HG03175 (cell line): ENCODE data around the gene FAM131A.

Experiments
- ATAC-seq: cut with Tn5 transposase; IDR thresholded peaks from one replicate; pipeline ENCODE4 v1.9.1; 2021; ENCODE audit warnings: mild to moderate bottlenecking, moderate library complexity; ENCODE audit not compliant: unreplicated experiment

The FAM131A gene

DNA sequence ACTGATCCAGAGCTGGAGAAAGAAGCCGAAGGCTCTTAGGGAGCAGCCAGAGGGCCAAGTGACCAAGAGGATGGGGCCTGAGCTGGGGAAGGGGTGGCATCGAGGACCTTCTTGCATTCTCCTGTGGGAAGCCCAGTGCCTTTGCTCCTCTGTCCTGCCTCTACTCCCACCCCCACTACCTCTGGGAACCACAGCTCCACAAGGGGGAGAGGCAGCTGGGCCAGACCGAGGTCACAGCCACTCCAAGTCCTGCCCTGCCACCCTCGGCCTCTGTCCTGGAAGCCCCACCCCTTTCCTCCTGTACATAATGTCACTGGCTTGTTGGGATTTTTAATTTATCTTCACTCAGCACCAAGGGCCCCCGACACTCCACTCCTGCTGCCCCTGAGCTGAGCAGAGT lies 52.0 kb downstream of the FAM131A start:
- no peak for ATAC-seq

DNA sequence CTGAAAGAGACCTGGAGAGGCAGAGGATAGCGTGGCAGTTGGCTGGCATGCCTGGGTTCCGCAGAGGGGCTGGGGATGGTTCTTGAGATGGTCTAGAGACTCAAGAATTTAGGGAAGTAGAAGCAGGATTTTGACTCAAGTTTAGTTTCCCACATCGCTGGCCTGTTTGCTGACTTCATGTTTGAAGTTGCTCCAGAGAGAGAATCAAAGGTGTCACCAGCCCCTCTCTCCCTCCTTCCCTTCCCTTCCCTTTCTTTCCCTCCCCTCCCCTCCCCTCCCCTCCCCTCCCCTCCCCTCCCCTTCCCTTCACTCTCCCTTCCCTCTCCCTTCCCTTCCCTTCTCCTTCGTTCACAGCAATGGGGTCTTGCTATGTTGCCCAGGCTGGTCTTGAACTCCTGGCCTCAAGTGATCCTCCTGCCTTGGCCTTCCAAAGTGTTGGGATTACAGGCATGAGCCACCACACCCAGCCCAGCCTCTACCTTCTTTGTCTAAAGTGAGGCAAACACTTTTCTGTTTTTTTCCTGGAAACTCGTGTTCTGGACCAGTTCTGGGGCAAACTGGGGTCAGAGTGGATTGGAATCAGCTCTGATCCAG lies 52.6 kb downstream of the FAM131A start:
- ATAC-seq: no peak

DNA sequence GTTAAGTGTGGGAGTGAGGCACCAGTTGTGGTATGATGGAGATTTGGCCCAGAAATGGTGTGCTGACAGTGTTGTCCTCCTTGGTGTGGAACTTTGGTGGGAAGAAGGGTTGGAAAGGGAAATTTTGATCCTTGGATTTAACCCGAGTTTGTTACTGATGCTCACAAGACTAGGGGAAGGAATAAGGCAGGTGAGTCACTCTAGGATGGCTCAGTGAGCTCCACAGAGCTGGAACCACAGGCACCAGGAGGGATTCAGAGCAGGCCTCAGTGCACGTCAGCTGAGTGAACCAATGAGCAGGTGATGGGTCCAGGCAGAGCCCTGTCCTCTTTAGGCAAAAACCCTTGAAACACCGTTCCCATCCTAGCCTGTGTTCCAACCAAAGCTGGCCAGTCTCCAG lies 53.9 kb downstream of the FAM131A start:
- no peak for ATAC-seq

DNA sequence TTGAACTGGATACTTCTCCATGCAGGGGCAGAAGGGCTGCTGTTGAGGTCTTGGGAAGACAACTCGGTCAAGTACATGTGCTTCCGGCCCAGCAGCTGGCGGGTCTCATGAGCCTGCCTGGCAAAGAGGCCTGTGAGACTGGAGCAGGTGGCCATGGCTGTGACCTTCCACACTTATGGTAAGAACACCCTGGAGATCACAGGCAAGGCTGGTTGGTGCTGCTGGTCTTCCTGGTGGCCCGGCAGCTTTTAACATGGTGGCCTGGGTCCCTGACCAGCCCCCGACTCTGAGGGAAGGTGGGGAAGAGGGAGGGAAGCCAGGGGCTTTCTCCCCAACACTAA lies 57.9 kb downstream of the FAM131A start:
- ATAC-seq: no peak
